CD1c-positive myeloid dendritic cell (primary cell): Measurements from ENCODE around the gene BMP5.
"Not testable (repeated sequence)": the region's sequence is repeated elsewhere in the genome, so short reads cannot be mapped to it uniquely, and the experiment has no call there.

Experiments used
- DNase-seq: peaks from one replicate; pipeline ENCODE4 v3.0.0-alpha.2; 2016; ENCODE audit errors: extremely low spot score

The BMP5 gene

GRCh38 chr6:55875400-55875799, at the start of gene BMP5:
TSS of gene BMP5 (minus strand) at chr6:55875590. CDS start at chr6:55874865, 725 bp downstream.
- DNase-seq: no peak

- DNase-seq: no peak
Measured at GRCh38 chr6:55922406-55922805, 47.0 kb upstream of the BMP5 start.

GRCh38 chr6:55919716-55920308, 44.4 kb upstream of the BMP5 start:
- no peak for DNase-seq

- no peak for DNase-seq
Measured at GRCh38 chr6:55918639-55919038, 43.2 kb upstream of the BMP5 start.

- no peak for DNase-seq
Measured at GRCh38 chr6:55917751-55918415, 42.5 kb upstream of the BMP5 start.

- no peak for DNase-seq
Measured at GRCh38 chr6:55916188-55916587, 40.8 kb upstream of the BMP5 start.

- no peak for DNase-seq
Measured at GRCh38 chr6:55913228-55914195, 38.1 kb upstream of the BMP5 start.

- DNase-seq: not testable (repeated sequence)
Measured at GRCh38 chr6:55910466-55910865, 35.1 kb upstream of the BMP5 start.

- DNase-seq: not testable (repeated sequence)
Measured at GRCh38 chr6:55909911-55910310, 34.5 kb upstream of the BMP5 start.

GRCh38 chr6:55902796-55903195, 27.4 kb upstream of the BMP5 start:
- no peak for DNase-seq

- DNase-seq: no peak
Measured at GRCh38 chr6:55901765-55902270, 26.4 kb upstream of the BMP5 start.

- no peak for DNase-seq
Measured at GRCh38 chr6:55898342-55898741, 23.0 kb upstream of the BMP5 start.

GRCh38 chr6:55897346-55897745, 22.0 kb upstream of the BMP5 start:
- no peak for DNase-seq

GRCh38 chr6:55895972-55896730, 20.8 kb upstream of the BMP5 start:
- no peak for DNase-seq

GRCh38 chr6:55892749-55893357, 17.5 kb upstream of the BMP5 start:
- no peak for DNase-seq

GRCh38 chr6:55888917-55889316, 13.5 kb upstream of the BMP5 start:
- DNase-seq: no peak

- DNase-seq: no peak
Measured at GRCh38 chr6:55886185-55886836, 10.9 kb upstream of the BMP5 start.

- no peak for DNase-seq
Measured at GRCh38 chr6:55882718-55883569, 7.6 kb upstream of the BMP5 start.

- no peak for DNase-seq
Measured at GRCh38 chr6:55877283-55877682, 1.9 kb upstream of the BMP5 start.

- no peak for DNase-seq
Measured at GRCh38 chr6:55874316-55874715, 1.1 kb downstream of the BMP5 start.
